SKM-1 treated with dmso at 0.1 percent for 144 hours (cell line): ENCODE results near the gene GALNT10.

Source experiments
- DNase-seq: peaks from one replicate; lab custom pipeline; 2025; ENCODE audit not compliant: unreplicated experiment; lab: John Stamatoyannopoulos, UW

Gene GALNT10

GRCh38 chr5:154466671-154467070, 276.1 kb downstream of the GALNT10 start:
- no peak for DNase-seq

GRCh38 chr5:154467655-154468354, 277.3 kb downstream of the GALNT10 start:
- DNase-seq, result peak; percentile 52

GRCh38 chr5:154470137-154470536, 279.6 kb downstream of the GALNT10 start:
- no peak for DNase-seq
